CD4-positive, alpha-beta T cell (primary cell): ENCODE data around the gene NDUFB6. TPM values are rescaled to one million over a fixed set of nuclear protein-coding genes. Genes with fewer than 3 reads are reported as not detected.

Experiments used
- ATAC-seq: fragments of 200-7000 bp; cut with Tn5 transposase; one replicate; pipeline ENCODE4 v1.10.0; 2022; ENCODE audit warnings: mild to moderate bottlenecking; ENCODE audit not compliant: poor library complexity
- CTCF ChIA-PET: fragments of 350-600 bp; sonication (Branson Sonifier 250); formaldehyde crosslinking; loops from one replicate; lab custom pipeline; 2021; ENCODE audit warnings: antibody characterized with exemption, inconsistent platforms; lab: Charles Lee
- POLR2A ChIA-PET: fragments of 350-600 bp; sonication (Branson Sonifier 250); formaldehyde crosslinking; loops from one replicate; lab custom pipeline; 2021; ENCODE audit warnings: antibody characterized with exemption, inconsistent platforms; lab: Charles Lee
- DNase-seq, 14 experiments: peaks; one replicate each; pipeline ENCODE4 v3.0.0-alpha.2; 2013 to 2020; ENCODE audit warnings: mixed read lengths in 2 of 14
- H3K27ac ChIP-seq, 2 donors: one replicate each; pipeline versions ENCODE4 v1.5.1 to v1.7.0; 2013; ENCODE audit warnings: low read length in 2 of 2, low read depth in 1 of 2, mild to moderate bottlenecking in 1 of 2
- H3K27me3 ChIP-seq, 2 experiments: 1 replicate in 1 of 2; 2 replicates in 1 of 2; pipeline versions ENCODE4 v1.6.1 to v1.7.0; 2013; ENCODE audit warnings: low read length in 2 of 2, control low read depth in 1 of 2, mild to moderate bottlenecking in 1 of 2, moderate library complexity in 1 of 2; ENCODE audit not compliant: insufficient read depth in 2 of 2, control insufficient read depth in 1 of 2
- H3K36me3 ChIP-seq: one replicate; pipeline ENCODE4 v1.6.1; 2013; ENCODE audit warnings: low read length, control low read depth; ENCODE audit not compliant: insufficient read depth
- H3K4me1 ChIP-seq: one replicate; pipeline ENCODE4 v1.6.1; 2013; ENCODE audit warnings: low read length, control low read depth; ENCODE audit not compliant: insufficient read depth
- H3K4me3 ChIP-seq: one replicate; pipeline ENCODE4 v1.5.1; 2013; ENCODE audit warnings: mild to moderate bottlenecking, low read length, moderate library complexity
- H3K9me3 ChIP-seq, 2 experiments: 1 replicate in 1 of 2; 2 replicates in 1 of 2; pipeline versions ENCODE4 v1.6.1 to v1.7.0; 2013; ENCODE audit warnings: low read length in 2 of 2, mild to moderate bottlenecking in 2 of 2, control low read depth in 1 of 2, moderate library complexity in 1 of 2; ENCODE audit not compliant: control insufficient read depth in 1 of 2, insufficient read depth in 1 of 2
- H3K27ac Mint-ChIP-seq: one replicate; pipeline ENCODE4 v1.8.0; 2020; ENCODE audit warnings: mixed read lengths
- H3K27me3 Mint-ChIP-seq: one replicate; pipeline ENCODE4 v1.8.0; 2021; ENCODE audit warnings: mixed read lengths
- H3K36me3 Mint-ChIP-seq: one replicate; pipeline ENCODE4 v1.8.0; 2021; ENCODE audit warnings: low read depth, mixed read lengths
- H3K4me1 Mint-ChIP-seq: one replicate; pipeline ENCODE4 v1.8.0; 2021; ENCODE audit warnings: low read depth, mixed read lengths
- H3K4me3 Mint-ChIP-seq: one replicate; pipeline ENCODE4 v1.8.0; 2020; ENCODE audit warnings: mild to moderate bottlenecking, mixed read lengths
- H3K9me3 Mint-ChIP-seq: one replicate; pipeline ENCODE4 v1.8.0; 2020; ENCODE audit warnings: mixed read lengths
- CTCF ChIP-seq: fragments of 200-600 bp; IDR thresholded peaks from one replicate; pipeline ENCODE4 v1.8.0; 2022; ENCODE audit warnings: antibody characterized with exemption, mild to moderate bottlenecking
- intact Hi-C, 2 experiments: fragments of 100-400 bp; cut with DNase I in 1 of 2; cut with micrococcal nuclease in 1 of 2; formaldehyde crosslinking; loops; one replicate each; pipeline versions ENCODE4 v1.15.1 to v1.9.0; 2023 to 2025; cut with DNase I, micrococcal nuclease
- total RNA-seq, 174 experiments: library from RNA in 2 of 174; stranded (reverse) in 2 of 174; gene quantifications; one replicate each; pipeline ENCODE4 v1.2.3 and lab custom pipeline; 2021 to 2026

NDUFB6 gene
- total RNA-seq, 2 experiments from 2014 or later, result 11.9 to 12.3 TPM

- ATAC-seq, result no peak
Measured at GRCh38 chr9:32545884-32546283, 27.1 kb downstream of the NDUFB6 start.

DNA sequence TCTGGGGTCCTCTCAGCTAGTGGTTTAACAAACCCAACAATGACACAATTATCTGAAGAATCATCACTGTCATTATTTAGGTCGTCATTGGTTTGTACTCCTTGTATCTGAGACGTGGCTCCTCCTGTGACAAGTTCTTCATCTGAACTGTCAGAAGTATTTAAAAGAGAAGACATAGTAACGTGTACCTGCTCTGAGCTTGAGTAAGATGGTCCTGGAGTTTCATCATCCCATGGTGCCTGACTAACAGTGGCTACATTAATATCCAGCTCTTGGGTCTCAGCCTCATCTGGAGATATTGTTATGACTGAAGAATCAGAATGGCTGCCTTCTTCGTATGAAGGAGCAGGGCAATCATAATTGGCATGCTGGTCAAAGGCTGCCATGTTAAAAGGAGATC is 29.9 kb downstream of the NDUFB6 start:
- H3K9me3 Mint-ChIP-seq, result no peaks in the 10 kb centered on the region
- peaks cover 23% of the 10 kb centered on the region for H3K4me1 Mint-ChIP-seq
- no peak overlapping the region for H3K27ac Mint-ChIP-seq
- no peaks in the 10 kb centered on the region for H3K9me3 ChIP-seq
- H3K27me3 Mint-ChIP-seq, result no peaks in the 10 kb centered on the region
- no peaks in the 10 kb centered on the region for H3K4me1 ChIP-seq
- ATAC-seq, result no peak
- peaks cover 43% of the 10 kb centered on the region for H3K36me3 Mint-ChIP-seq
- no peak for TF ChIP-seq CTCF
- POLR2A ChIA-PET, result no interaction called here
- DNase-seq, result no peak
- H3K4me3 Mint-ChIP-seq, result no peak overlapping the region
- H3K27ac ChIP-seq, result no peak overlapping the region
- H3K36me3 ChIP-seq, result peaks cover 29% of the 10 kb centered on the region
- no peak overlapping the region for H3K4me3 ChIP-seq
- intact Hi-C loops, result no loop called here
- CTCF ChIA-PET, result interaction anchor here (1.1 to 1.6 kb wide), 3 partner anchors 17 to 37 kb away, joined by 3 to 5 read pairs (median 4); partner anchors contain the start of gene RIGI
- no peaks in the 10 kb centered on the region for H3K27me3 ChIP-seq

More at GRCh38 chr9:32545884-32546283, 27.1 kb downstream of the NDUFB6 start:
- Histone ChIP-seq H3K4me1 (peaks cover 12% of the 10 kb centered on the region), H3K9me3 (no peaks in the 10 kb centered on the region), H3K27ac (no peak overlapping the region), H3K36me3 (peaks cover 29% of the 10 kb centered on the region), H3K27me3 (no peaks in the 10 kb centered on the region), H3K4me3 (no peak overlapping the region)
- Mint-ChIP-seq H3K4me1 (peaks cover 46% of the 10 kb centered on the region), H3K36me3 (peaks cover 51% of the 10 kb centered on the region), H3K27me3 (no peaks in the 10 kb centered on the region), H3K9me3 (no peaks in the 10 kb centered on the region), H3K4me3 (no peak overlapping the region), H3K27ac (no peak overlapping the region)
- intact Hi-C loops, result no loop called here
- no peak for TF ChIP-seq CTCF
- ChIA-PET POLR2A (interaction anchor here (1.4 kb wide), 1 partner anchor 12 kb away, joined by 3 read pairs; no protein-coding TSS in a partner anchor), CTCF (interaction anchor here (1.4 kb wide), 1 partner anchor 26 kb away, joined by 4 read pairs; no protein-coding TSS in a partner anchor)
- DNase-seq, result no peak

DNA sequence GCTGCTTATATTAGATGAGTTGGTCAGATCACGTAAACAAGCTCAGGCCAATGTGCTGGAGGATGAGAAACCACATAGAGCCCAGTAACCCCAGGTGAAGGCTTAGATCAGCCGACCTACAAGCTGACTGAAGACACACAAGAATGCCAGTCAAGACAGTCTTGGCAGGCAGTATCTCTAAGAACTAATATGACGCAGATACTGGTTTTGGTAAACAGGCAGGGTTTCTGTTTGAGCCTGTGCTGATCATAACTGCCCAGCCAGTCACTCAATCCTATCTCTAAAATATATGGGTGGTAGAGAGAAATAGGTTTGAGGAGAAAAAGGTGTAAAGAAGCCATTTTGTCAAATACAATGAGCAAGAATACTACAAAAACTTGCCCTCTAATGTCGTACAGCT is 39.1 kb downstream of the NDUFB6 start:
- DNase-seq, result no peak
- no peaks in the 10 kb centered on the region for H3K36me3 ChIP-seq
- no peak overlapping the region for H3K27ac Mint-ChIP-seq
- ATAC-seq, result no peak
- H3K9me3 Mint-ChIP-seq, result no peaks in the 10 kb centered on the region
- no peaks in the 10 kb centered on the region for H3K27me3 ChIP-seq
- H3K4me1 ChIP-seq, result no peaks in the 10 kb centered on the region
- no peak overlapping the region for H3K4me3 ChIP-seq
- no peaks in the 10 kb centered on the region for H3K4me1 Mint-ChIP-seq
- no peaks in the 10 kb centered on the region for H3K9me3 ChIP-seq
- peaks cover 4% of the 10 kb centered on the region for H3K36me3 Mint-ChIP-seq
- TF ChIP-seq CTCF, result no peak
- H3K4me3 Mint-ChIP-seq, result no peak overlapping the region
- POLR2A ChIA-PET, result interaction anchor here (0.9 to 1.5 kb wide), 3 partner anchors 9 to 17 kb away, joined by 3 to 6 read pairs (median 3); no protein-coding TSS in a partner anchor
- CTCF ChIA-PET, result interaction anchor here (1.3 kb wide), 1 partner anchor 17 kb away, joined by 3 read pairs; no protein-coding TSS in a partner anchor
- intact Hi-C loops, result no loop called here
- no peaks in the 10 kb centered on the region for H3K27me3 Mint-ChIP-seq
- no peak overlapping the region for H3K27ac ChIP-seq
